Activated CD8-positive, alpha-beta memory T cell treated with anti-CD3 and anti-CD28 coated beads for 4 hours (primary cell): ENCODE measurements around the gene KRT71.

Source experiments
- DNase-seq, 2 donors: peaks; one replicate each; pipeline ENCODE4 v3.0.0-alpha.2; 2020; ENCODE audit warnings: low read depth in 2 of 2

The KRT71 gene

DNA sequence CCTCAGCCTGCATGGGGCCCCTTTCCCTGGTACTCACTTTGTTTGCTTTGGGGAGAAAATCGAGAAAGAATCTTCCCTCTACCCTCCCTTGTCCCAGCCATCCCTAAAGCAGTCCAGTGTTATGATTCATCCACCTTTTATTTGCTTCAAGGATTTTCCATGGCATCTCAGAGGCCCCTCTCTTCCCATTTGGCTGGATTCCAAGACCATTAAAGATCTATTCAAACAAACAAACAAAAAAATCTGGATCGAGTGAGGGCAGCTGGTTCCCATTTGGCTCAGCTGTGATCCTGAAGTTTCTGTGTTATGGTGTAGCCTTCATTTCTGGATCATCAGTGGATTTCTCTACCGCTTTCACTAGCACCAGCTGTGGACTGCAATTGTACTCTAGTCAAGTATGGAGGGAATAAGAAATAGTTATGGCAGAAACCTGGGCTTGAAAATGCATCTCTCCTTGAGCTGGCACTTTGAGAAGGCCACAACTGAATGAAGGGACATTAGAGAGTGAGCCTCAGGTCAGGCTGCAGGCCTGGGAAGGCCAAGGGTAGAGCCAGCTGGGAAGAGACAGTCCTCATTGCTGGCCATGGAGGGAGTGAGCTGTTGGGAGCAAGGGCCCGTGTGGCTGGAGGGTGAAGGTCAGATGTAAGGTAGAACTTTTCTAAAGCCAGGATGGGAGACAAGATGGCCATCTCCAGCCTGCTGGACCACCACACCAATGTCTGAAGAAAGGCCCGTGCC lies 13.7 kb downstream of the KRT71 start:
- no peak for DNase-seq

- DNase-seq, result no peak
These were observed 15.8 kb downstream of the KRT71 start for GRCh38 chr12:52537101-52537500.

DNA sequence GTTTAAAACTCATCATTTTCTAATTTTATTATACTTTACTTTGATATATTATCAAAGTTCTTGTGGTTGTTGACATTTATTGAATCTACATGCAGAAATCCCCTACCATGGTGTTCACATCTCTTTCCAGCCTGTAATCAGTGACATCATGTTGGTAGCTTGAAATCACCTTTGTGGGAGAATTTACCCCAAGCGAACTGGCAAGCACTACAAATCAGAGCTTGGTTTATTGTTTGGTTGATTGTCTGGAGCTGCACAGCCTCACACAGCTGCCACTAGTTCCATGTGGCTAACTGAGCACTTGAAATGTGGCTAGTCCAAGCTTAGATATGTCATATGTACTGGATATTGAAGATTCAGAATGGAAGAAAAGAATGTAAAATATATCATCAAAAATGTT lies 17.4 kb downstream of the KRT71 start:
- no peak for DNase-seq

- DNase-seq, result no peak
These were observed 18.5 kb downstream of the KRT71 start for GRCh38 chr12:52534482-52534881.

- no peak for DNase-seq
These were observed 19.1 kb downstream of the KRT71 start for GRCh38 chr12:52533686-52534470.

DNA sequence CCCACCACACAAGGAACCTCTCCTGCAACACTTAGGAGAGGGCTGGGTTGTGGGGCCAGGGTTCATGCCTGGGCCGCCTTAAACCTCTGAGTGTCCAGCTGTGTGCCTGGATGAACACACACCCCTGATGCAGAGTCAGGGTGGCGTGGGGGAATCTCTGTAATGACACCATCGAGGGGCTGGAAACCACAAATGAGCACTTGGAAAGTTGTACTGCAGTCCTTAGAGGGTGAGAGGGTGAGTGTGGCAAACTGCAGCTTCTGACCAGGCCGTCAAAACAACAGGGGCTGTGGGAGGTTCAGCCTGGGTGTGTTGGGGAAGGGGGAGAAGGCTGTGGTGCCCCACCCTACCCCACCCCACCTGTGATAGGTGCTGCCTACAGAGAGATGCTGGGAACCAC lies 20.3 kb downstream of the KRT71 start:
- DNase-seq, result no peak

DNA sequence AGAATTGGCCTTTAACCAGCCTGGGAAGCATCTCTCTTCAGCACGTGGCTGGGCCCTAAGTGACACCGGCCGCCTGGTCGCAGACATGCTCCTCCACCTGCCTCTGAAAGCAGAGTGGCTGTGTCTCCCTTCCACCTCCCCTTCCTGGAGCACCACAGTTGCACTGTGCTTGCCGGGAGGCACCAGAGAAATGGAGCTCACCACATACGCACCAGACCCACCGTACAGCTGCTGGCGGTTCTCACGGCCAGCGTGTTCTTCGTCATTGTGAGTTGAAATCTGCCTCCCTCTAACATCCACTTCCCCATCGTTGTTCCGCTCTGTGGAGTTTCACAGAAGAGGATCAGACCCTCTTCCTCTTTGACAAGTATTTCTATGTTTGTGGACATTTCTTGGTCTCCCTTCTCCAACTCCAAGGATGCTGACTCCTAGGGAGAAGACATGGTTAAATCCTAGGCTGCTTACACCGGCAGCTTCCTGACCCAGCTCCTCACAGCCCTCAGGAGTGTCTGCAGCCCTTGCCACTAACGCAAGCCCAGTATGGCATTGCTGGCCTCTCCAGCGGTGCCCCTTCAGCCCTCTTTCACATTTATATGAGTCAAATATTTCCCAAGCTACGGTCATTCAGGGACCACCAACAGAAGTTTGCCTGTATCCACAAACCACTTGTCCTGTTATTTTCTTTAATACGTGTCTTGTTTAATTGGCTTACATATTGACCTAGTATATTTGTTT lies 21.2 kb downstream of the KRT71 start:
- no peak for DNase-seq

- DNase-seq, result no peak
These were observed 22.0 kb downstream of the KRT71 start for GRCh38 chr12:52530905-52531304.

- DNase-seq, result no peak
These were observed 22.6 kb downstream of the KRT71 start for GRCh38 chr12:52530366-52530765.

GRCh38 chr12:52529846-52530245 lies 23.1 kb downstream of the KRT71 start:
- DNase-seq, result no peak

DNA sequence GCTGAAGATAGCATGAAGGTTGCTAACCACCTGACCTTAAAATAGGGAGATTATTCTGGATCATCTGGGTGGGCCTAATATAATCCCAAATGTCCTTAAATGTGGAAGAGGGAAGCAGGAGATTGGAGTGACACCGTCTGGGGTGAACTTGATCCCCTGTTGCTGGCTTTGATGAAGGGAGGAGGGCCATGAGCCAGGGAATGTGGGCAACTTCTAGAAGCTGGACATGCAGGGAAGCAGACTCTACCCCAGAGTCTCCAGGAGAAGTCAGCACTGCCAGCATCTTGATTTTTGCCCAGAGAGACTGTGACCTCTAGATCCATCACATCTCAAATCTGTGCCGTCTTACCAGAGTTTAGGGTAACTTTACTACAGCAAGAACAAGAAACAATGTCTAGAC lies 23.5 kb downstream of the KRT71 start:
- no peak for DNase-seq

DNA sequence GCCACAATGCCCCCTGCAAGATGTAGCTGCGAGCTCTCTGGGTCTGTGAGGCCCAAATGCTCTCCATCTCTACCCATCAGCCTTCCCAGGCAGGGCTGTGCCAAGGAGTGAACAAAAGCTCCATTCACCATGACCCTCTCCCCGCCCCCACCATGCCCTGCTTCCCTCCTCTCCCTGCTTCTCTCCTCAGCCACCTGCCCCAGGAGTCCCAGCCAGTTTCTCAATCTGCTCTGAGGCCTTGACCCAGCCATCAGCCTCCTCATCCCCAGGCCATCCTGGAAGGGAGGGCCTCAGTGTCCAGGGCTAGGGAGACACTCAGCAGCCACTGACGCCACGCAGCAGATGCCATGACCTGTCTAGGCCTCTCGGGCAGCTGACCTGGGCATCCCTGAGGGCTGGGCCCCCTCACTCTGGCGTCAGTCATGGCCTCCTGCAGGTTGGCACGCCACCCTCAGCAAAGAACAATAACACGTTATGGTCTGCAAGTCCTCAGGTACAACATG lies 24.3 kb downstream of the KRT71 start:
- no peak for DNase-seq

GRCh38 chr12:52527121-52527800 lies 25.7 kb downstream of the KRT71 start:
- DNase-seq, result no peak

- no peak for DNase-seq
These were observed 26.4 kb downstream of the KRT71 start for GRCh38 chr12:52526511-52526951.

GRCh38 chr12:52525661-52526499 lies 27.1 kb downstream of the KRT71 start:
- no peak for DNase-seq

DNA sequence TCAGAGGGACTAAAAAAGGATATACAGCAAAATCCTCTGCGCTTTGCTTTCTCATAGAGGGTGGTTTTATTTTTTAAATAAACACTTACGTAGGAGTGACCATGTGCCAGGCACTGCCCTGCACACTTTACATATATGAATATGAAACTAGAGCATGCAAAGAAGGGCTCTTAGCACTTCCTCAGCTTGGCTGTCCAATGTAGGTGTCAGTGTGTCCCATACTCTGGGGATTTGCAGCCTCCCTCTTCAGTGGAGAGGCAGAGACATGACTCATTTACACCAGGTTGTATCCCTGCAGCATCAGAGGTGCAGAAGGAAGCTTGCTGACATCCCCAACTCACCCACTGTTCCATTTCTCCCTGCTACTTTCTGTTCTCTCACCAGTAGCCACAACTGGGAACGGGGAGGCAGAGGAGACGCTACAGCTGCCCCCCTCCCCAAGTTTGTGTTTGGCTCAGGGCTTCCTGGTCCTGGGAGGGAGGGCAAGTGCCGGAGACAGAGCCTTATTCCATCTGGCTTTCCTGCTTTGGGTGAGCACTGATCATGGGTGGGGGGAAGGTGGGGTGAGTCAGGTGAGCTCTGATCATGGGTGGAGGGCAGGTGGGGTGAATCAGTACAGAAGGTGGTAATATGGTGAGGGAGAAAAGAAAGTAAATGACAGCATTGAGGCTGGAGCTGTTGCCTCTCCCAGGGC lies 27.9 kb downstream of the KRT71 start:
- DNase-seq, result no peak

GRCh38 chr12:52524241-52524897 lies 28.6 kb downstream of the KRT71 start:
- no peak for DNase-seq

DNA sequence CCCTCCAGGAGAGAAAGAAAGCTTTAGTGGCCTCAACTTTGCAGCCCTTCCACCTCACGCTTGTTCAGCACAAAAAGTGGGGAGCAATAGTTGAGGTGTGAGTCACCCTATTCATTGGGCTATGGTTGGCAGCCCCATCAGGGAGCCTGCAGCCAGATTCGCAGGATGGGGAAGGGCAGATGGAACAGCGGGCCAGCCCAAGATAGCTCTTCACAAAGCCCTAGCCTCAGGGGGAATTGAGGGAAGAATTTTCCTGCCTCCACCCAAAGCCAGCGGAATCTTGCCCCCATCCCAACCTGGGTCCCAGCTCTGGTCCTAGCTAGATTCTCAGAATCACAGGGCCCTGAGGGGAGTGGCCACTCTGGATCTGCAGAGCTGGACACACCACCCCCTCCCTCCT lies 29.1 kb downstream of the KRT71 start:
- DNase-seq, result no peak

GRCh38 chr12:52522346-52523011 lies 30.5 kb downstream of the KRT71 start:
- DNase-seq, result no peak
